WTC11 (cell line): ENCODE data around the gene KRT32.

Experiments used
- ATF3 ChIP-seq: sonication (generic); formaldehyde crosslinking; conservative IDR thresholded peaks from 2 replicates; pipeline ENCODE4 v1.8.1; 2022; ENCODE audit warnings: mild to moderate bottlenecking, missing genetic modification reagents
- JUN ChIP-seq: sonication (generic); formaldehyde crosslinking; IDR thresholded peaks from 2 replicates; pipeline ENCODE4 v1.8.0; 2023; ENCODE audit warnings: mild to moderate bottlenecking, missing genetic modification reagents
- NFE2L1 ChIP-seq: sonication (generic); formaldehyde crosslinking; IDR thresholded peaks from 2 replicates; pipeline ENCODE4 v1.8.1; 2023; ENCODE audit warnings: missing genetic modification reagents
- NR2C2 ChIP-seq: sonication (generic); formaldehyde crosslinking; IDR thresholded peaks from 2 replicates; pipeline ENCODE4 v1.8.0; 2022; ENCODE audit warnings: mild to moderate bottlenecking, missing genetic modification reagents
- TP53 ChIP-seq: sonication (generic); formaldehyde crosslinking; IDR thresholded peaks from 2 replicates; pipeline ENCODE4 v1.8.1; 2023; ENCODE audit warnings: mild to moderate bottlenecking, missing genetic modification reagents
- USF1 ChIP-seq: sonication (generic); formaldehyde crosslinking; IDR thresholded peaks from 2 replicates; pipeline ENCODE4 v1.8.0; 2022; ENCODE audit warnings: mild to moderate bottlenecking, missing genetic modification reagents
- TF ChIP-seq, protein P1 (sequence below): sonication (generic); formaldehyde crosslinking; IDR thresholded peaks from 2 replicates; pipeline ENCODE4 v1.8.0; 2022; ENCODE audit warnings: mild to moderate bottlenecking, missing genetic modification reagents
- TF ChIP-seq, protein P2 (sequence below): fragments of 250-450 bp; sonication (Bioruptor Pico); IDR thresholded peaks from 2 replicates; pipeline ENCODE4 v1.9.0; 2021; ENCODE audit warnings: mild to moderate bottlenecking
- TF ChIP-seq, protein P3 (sequence below): fragments of 200-600 bp; IDR thresholded peaks from 2 replicates; pipeline ENCODE4 v1.8.0; 2022; ENCODE audit warnings: antibody characterized with exemption
- TF ChIP-seq, protein P4 (sequence below): sonication (generic); formaldehyde crosslinking; IDR thresholded peaks from 2 replicates; pipeline ENCODE4 v1.8.1; 2022; ENCODE audit warnings: mild to moderate bottlenecking, moderate library complexity, missing genetic modification reagents
- TF ChIP-seq, protein P5 (sequence below): sonication (generic); formaldehyde crosslinking; IDR thresholded peaks from 2 replicates; pipeline ENCODE4 v1.8.1; 2022; ENCODE audit warnings: missing genetic modification reagents, borderline replicate concordance
- TF ChIP-seq, protein P6 (sequence below): sonication (generic); formaldehyde crosslinking; IDR thresholded peaks from 2 replicates; pipeline ENCODE4 v1.8.1; 2023; ENCODE audit warnings: mild to moderate bottlenecking, missing genetic modification reagents, moderate library complexity

DNA sequence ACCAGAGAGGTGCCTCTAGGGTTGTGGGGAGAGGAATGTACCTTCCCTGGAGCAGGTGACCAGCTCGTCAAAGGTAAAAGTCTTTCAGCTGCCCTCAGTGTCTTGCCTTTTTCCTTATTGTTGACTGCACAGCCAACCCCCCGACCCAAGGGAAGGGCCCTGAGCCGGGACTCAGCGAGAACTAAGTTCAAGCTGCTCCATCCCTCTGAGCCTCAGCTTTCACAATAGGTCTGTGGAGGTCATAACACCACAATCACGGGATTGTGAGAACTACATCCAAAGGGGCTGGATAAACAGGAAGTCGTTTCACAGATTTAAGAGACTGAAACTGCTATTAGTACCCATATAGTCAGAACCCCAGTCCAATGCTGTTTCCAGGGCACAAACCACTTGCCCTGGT is 25.2 kb upstream of the KRT32 start:
- TF ChIP-seq, protein P1, sequence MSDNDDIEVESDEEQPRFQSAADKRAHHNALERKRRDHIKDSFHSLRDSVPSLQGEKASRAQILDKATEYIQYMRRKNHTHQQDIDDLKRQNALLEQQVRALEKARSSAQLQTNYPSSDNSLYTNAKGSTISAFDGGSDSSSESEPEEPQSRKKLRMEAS: no peak
- TF ChIP-seq, protein P2, sequence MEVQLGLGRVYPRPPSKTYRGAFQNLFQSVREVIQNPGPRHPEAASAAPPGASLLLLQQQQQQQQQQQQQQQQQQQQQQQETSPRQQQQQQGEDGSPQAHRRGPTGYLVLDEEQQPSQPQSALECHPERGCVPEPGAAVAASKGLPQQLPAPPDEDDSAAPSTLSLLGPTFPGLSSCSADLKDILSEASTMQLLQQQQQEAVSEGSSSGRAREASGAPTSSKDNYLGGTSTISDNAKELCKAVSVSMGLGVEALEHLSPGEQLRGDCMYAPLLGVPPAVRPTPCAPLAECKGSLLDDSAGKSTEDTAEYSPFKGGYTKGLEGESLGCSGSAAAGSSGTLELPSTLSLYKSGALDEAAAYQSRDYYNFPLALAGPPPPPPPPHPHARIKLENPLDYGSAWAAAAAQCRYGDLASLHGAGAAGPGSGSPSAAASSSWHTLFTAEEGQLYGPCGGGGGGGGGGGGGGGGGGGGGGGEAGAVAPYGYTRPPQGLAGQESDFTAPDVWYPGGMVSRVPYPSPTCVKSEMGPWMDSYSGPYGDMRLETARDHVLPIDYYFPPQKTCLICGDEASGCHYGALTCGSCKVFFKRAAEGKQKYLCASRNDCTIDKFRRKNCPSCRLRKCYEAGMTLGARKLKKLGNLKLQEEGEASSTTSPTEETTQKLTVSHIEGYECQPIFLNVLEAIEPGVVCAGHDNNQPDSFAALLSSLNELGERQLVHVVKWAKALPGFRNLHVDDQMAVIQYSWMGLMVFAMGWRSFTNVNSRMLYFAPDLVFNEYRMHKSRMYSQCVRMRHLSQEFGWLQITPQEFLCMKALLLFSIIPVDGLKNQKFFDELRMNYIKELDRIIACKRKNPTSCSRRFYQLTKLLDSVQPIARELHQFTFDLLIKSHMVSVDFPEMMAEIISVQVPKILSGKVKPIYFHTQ: no peak
- TF ChIP-seq JUN (CRISPR knock-in tag) (no peak), NR2C2 (CRISPR knock-in tag) (no peak), USF1 (no peak), ATF3 (CRISPR knock-in tag) (no peak), TP53 (no peak), NFE2L1 (CRISPR knock-in tag) (no peak)
- TF ChIP-seq, protein P3, sequence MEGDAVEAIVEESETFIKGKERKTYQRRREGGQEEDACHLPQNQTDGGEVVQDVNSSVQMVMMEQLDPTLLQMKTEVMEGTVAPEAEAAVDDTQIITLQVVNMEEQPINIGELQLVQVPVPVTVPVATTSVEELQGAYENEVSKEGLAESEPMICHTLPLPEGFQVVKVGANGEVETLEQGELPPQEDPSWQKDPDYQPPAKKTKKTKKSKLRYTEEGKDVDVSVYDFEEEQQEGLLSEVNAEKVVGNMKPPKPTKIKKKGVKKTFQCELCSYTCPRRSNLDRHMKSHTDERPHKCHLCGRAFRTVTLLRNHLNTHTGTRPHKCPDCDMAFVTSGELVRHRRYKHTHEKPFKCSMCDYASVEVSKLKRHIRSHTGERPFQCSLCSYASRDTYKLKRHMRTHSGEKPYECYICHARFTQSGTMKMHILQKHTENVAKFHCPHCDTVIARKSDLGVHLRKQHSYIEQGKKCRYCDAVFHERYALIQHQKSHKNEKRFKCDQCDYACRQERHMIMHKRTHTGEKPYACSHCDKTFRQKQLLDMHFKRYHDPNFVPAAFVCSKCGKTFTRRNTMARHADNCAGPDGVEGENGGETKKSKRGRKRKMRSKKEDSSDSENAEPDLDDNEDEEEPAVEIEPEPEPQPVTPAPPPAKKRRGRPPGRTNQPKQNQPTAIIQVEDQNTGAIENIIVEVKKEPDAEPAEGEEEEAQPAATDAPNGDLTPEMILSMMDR: no peak
- TF ChIP-seq, protein P4, sequence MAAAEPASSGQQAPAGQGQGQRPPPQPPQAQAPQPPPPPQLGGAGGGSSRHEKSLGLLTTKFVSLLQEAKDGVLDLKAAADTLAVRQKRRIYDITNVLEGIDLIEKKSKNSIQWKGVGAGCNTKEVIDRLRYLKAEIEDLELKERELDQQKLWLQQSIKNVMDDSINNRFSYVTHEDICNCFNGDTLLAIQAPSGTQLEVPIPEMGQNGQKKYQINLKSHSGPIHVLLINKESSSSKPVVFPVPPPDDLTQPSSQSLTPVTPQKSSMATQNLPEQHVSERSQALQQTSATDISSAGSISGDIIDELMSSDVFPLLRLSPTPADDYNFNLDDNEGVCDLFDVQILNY (CRISPR knock-in tag): no peak
- TF ChIP-seq, protein P5, sequence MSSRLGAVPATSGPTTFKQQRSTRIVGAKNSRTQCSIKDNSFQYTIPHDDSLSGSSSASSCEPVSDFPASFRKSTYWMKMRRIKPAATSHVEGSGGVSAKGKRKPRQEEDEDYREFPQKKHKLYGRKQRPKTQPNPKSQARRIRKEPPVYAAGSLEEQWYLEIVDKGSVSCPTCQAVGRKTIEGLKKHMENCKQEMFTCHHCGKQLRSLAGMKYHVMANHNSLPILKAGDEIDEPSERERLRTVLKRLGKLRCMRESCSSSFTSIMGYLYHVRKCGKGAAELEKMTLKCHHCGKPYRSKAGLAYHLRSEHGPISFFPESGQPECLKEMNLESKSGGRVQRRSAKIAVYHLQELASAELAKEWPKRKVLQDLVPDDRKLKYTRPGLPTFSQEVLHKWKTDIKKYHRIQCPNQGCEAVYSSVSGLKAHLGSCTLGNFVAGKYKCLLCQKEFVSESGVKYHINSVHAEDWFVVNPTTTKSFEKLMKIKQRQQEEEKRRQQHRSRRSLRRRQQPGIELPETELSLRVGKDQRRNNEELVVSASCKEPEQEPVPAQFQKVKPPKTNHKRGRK: no peak
- TF ChIP-seq, protein P6, sequence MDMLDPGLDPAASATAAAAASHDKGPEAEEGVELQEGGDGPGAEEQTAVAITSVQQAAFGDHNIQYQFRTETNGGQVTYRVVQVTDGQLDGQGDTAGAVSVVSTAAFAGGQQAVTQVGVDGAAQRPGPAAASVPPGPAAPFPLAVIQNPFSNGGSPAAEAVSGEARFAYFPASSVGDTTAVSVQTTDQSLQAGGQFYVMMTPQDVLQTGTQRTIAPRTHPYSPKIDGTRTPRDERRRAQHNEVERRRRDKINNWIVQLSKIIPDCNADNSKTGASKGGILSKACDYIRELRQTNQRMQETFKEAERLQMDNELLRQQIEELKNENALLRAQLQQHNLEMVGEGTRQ (CRISPR knock-in tag): no peak
